ENCODE results near the gene C1S.
A peak's percentile ranks its signal among the peaks of the same experiment; 100 is the strongest.

The C1S gene

DNA sequence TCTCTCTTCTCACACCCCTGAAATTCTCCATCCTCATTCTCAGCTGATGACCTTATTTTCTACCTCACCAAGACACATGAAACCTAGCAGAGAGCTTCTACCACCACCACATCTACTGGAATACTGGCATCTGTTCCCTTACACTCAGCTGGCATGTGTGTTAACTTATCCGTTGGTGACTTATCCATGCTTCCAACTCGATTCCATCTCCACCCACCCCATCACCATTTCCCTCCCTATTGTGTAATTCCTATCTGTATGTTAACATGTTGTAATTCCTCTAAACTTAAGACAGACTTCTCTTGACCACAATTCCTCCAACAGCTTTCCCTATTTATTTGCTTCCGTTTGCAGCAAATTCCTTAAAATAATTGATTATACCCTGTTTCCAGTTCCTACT, 15.4 kb downstream of the C1S start:
- FAIRE-seq (no peak), DNase-seq (ENCODE audit: insufficient read length, low spot score) (no peak)
- no peak for TF ChIP-seq POLR2A (IDR thresholded peaks at IDR 0.05; ENCODE audit: low read depth, low read length)

DNA sequence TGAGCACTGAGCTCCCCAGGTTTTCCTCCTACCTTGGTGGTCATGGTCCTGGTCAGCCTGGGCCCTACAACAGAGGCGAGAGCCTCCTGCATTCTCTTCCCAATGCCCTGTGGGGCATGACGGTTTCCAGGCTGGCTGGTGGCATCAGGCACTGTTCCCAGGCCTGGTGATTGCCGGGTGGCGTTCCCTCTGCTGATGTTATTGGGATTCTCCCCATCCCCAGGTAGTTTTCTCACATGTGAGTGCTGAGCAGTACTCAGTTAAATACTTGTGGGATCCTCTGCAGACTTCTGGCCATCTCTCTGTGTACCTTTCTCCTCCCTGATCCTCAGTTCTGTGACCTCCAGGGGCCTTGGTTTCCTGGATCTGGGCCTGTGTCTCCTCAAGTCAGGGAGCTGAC, 16.0 kb downstream of the C1S start:
- FAIRE-seq (no peak), DNase-seq (ENCODE audit: insufficient read length, low spot score) (no peak)
- TF ChIP-seq POLR2A (IDR thresholded peaks at IDR 0.05; ENCODE audit: low read depth, low read length), result no peak

DNA sequence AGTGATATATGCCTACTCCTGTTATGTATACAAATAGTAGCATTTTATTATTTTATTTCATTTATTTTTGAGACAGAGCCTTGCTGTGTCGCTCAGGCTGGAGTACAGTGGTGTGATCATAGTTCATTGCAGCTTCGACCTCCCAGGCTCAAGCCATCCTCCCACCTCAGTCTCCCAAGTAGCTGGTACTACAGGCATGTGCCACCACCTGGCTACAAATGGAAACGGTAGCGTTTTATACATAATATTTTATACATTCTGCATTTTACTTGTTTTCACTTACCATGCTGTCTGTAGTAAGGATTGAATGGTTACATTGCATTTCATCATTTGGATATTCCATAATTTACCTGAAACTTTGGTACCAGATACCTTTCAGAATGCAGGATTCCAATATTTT, 17.6 kb downstream of the C1S start:
- FAIRE-seq (no peak), DNase-seq (ENCODE audit: insufficient read length, low spot score) (no peak)
- no peak for TF ChIP-seq POLR2A (IDR thresholded peaks at IDR 0.05; ENCODE audit: low read depth, low read length)

DNA sequence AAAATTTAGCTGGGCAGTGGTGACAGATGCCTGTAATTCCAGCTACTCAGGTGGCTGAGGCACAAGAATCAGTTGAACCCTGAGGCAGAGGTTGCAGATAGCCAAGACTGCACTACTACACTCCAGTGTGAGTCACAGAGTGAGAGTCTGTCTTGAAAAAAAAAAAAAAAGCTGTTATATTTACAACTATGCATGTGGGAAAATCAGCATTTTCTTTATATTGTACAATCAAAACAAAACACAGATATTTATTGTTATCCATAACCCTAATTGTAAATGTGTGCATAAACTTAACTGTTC, 19.3 kb downstream of the C1S start:
- no peak for TF ChIP-seq POLR2A (IDR thresholded peaks at IDR 0.05; ENCODE audit: low read depth, low read length)
- no peak for DNase-seq (ENCODE audit: insufficient read length, low spot score)
- no peak for FAIRE-seq

DNA sequence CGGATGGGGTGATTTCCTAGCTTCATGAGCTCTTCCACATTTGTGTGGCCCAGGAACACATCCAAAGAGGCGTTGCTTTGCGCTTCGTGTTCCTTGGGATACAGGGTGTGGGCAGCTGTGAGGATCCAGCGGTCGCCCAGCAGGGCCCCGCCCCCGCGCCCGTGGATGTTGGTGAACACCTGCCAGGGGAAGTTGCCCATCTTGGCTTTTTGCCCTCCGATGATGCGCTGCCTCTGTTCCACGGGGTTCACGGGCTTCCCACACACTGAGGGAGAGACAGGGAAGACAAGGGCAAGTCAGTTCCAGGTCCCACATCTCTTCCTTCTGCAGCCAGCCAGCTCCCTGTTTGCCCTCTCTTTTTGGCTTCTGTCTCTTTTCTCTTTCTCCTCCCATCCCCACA, 20.5 kb downstream of the C1S start:
- no peak for DNase-seq (ENCODE audit: insufficient read length, low spot score)
- TF ChIP-seq POLR2A (IDR thresholded peaks at IDR 0.05; ENCODE audit: low read depth, low read length), result no peak
- FAIRE-seq, result no peak

DNA sequence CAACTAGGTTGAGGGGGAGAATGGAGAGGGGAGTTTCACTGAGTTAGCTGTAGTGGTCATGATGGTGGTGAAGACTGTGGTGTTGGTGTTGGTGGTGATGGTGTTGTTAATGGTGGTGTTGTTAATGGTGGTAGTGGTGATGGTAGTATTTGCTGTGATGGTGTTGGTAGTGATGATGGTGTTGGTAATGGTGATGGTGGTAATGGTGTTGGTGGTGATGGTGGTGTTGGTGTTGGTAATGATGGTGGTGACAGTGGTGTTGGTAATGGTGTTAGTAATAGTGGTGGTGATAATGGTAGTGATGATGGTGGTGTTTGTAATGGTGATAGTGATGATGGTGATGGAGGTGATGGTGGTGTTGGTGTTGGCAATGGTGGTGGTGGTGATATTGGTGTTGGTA, 22.6 kb downstream of the C1S start:
- no peak for TF ChIP-seq POLR2A (IDR thresholded peaks at IDR 0.05; ENCODE audit: low read depth, low read length)
- FAIRE-seq, result no peak
- no peak for DNase-seq (ENCODE audit: insufficient read length, low spot score)

DNA sequence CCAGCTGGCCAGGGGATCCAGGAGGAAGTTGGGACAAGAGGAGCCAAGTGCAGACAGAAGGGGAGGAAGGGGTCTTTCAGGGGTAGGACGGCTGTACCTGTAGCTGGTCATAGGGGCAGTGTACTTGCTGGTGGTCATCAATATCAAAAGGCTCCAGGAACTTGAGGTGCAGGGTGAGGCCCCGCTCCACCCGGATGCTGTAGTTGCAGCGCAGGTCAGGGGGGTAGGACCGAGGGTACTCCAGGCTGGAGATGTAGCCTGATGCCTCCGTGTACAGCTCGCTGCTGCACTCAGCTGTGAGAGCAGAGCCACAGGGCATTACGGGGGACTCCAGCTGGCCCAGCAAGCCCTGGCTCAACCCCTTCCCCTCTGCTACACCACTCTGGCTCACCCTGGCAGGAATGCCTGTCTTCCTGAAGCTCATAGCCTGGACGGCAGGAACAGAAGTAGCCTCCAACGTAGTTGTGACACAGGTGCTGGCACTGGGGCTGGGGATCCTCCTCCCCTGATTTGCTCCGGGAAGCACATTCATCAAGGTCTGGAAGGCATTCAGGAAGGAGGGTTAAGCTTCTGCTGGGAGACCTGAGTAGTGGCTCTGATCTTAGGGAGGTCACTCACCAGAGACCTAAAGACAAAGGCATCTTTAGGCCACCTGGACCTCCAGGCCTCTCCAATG, 28.8 kb downstream of the C1S start:
- TF ChIP-seq POLR2A (IDR thresholded peaks at IDR 0.05; ENCODE audit: low read depth, low read length), result no peak
- FAIRE-seq, result no peak
- no peak for DNase-seq (ENCODE audit: insufficient read length, low spot score)

DNA sequence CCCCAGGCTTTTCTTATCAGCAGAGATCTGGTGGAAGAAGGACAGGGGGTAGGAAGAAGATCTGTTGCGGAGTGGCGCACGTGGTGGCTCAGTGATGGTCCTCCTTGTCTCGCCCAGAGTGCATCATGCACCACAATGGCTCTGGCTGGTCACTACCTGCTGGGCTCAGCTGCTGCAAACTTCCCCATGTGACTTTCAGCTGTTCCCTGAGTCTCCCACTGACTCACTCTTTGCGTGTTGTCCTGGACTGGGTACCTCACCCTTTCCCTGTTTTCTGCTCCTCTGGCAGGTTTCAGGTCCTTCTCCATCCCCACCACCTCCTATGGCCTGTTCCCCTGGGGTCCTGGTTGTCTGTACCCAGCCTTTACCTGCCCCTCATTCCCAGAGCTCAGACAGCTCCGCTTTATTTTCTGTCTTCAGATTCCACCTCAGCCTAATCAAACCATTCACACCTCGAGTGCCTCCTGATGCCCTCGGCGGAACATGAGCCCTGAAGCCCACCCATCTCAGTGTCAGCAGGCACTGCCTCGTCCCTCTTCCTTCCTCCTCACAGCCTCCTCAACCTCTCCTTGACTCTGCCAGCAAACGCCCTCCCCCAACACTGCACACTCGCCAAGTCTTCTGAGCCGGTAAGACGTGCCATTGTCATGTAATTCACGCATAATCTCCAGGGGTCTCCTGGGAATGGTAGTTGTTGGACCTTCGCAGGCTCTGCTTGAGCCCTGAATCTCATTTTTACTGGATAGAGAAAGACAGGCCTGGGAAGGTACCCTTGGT, 29.9 kb downstream of the C1S start:
- DNase-seq (ENCODE audit: insufficient read length, low spot score) (peak; percentile 35), FAIRE-seq (no peak)

DNA sequence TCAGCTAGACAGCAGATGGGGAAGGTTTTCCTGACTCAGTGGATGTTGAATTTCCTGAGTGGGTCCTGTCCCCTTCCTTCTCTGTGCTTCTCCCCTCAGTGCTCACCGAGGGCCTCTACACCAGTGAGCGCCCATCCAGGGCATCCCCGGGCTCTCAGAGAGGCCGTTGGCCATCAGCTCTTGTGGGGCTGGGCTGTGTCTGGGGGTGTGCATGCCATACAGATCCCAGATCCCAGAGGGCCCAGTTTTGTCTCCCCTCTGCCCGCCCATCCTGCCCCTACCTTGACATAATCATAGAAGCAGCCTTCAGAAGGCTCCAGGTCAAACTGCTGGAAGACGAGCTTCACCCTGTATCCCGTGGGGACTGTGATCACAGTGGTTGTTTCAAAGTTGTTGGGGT, 30.7 kb downstream of the C1S start:
- DNase-seq (ENCODE audit: insufficient read length, low spot score), result no peak
- TF ChIP-seq POLR2A (IDR thresholded peaks at IDR 0.05; ENCODE audit: low read depth, low read length), result no peak
- no peak for FAIRE-seq

More for the DNA sequence above, 29.9 kb downstream of the C1S start:
- no peak for TF ChIP-seq POLR2A (IDR thresholded peaks at IDR 0.05; ENCODE audit: low read depth, low read length)

DNA sequence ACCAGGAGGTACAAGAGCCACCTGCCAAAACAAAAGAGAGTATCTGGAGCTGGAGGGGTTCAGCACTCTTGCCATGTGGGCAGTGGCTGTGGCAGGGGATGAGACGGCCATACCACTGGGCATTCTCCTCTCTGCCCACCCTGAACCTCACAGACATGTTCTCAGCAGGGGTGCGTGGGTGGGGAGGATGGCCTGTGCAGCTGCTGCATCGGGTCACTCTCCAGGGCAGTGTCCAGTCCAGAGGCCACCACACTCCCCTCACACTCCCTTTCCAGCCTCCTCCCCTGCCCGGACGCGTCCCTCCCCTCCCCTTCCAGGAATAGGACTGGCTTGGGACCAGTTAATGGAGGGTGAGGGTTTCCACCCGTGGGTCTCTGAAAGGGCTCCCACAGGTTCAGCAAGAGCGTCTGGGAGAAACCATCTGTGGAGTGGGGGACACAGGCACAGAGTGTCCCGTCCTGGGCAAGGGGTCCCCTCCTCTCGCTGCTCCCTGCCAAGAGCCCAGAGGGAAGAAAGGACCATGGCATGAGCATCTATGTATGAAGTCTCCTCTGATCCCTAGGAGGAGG, 31.2 kb downstream of the C1S start:
- DNase-seq (ENCODE audit: insufficient read length, low spot score) (no peak), FAIRE-seq (no peak)
- no peak for TF ChIP-seq POLR2A (IDR thresholded peaks at IDR 0.05; ENCODE audit: low read depth, low read length)

DNA sequence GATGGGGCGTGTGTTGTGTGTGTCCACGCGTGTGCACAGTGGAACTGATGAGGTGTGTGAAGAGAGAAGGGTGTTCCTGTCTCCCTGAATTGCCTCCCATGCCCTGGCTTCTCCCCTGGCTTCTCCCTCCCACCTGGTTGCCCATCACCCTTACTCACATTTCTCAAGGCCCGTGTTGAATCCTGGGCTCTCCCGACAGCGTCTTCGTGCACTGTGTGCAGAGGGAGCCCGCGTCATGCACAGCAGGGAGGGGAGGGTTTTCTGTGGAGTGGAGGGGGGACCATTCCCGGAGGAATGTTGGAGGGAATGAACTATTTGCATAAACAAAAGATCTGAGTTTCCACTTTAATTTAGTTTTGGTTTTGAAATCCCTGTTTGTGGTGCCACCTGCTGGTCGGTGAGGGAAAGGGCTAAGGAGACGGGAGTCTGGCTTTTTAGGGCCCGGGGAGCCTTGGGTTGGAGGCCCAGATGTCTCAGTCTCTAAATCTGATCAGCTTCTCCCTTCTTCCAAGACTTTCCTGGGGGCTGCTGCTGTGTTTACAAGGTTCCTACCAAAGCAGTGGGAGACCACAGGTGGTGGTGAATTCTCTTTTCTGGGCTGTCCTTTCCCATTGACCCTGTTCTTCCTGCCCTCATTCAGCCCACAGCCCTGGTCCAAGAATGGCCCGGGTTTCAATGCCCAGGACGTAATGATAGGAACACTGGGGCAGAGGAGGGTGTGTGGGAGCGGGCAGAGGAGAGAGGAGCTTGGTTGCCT, 31.9 kb downstream of the C1S start, which contains the start of gene C1R:
TSS of gene C1R (minus strand) at position 217 of the 757 bp plus-strand sequence. CDS start at position 160, 57 bp downstream.
- TF ChIP-seq POLR2A (IDR thresholded peaks at IDR 0.05; ENCODE audit: low read depth, low read length), result no peak
- FAIRE-seq (no peak), DNase-seq (ENCODE audit: insufficient read length, low spot score) (peak; percentile 39)

DNA sequence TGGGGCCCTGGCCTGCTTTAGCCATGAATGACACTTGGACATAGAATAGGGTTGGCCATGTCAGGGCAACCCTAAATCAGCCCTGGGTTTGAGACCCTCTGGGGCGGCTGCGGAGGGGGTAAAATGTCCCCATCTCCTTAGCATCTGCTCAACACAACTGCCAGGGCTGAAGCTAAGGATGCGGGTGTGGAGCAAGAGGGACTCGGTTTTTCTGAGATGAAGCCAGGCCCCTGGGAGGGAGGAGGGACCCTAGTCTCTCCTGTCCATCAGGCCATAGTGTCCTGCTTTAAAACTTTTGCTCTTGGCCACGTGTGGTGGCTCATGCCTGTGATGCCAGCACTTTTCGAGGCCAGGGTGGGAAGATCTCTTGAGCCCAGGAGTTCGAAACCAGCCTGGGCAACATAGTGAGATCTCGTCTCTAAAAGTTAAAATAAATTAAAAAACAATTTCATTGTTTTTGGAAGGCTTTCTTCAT, 32.5 kb downstream of the C1S start:
- no peak for TF ChIP-seq POLR2A (IDR thresholded peaks at IDR 0.05; ENCODE audit: low read depth, low read length)
- DNase-seq (ENCODE audit: insufficient read length, low spot score), result no peak
- no peak for FAIRE-seq

DNA sequence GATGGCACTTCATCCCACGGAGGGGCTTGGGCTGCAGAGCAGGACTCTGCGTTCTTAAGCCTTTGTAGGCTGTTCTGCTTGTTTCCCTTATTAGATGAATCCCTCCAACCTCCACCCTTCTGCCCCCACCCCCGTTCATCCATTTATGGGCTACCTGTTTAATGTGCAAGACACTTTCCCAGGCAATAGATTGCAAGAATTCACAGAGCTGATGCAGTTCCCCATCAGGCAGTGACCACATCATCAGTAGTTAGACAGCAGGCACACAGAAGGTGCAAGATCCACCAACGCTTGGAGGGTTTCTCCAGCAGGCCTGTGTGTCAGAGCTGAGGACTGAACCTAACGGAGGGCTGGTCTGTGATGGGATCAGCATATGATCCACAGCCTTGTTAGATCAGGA, 33.0 kb downstream of the C1S start:
- TF ChIP-seq POLR2A (IDR thresholded peaks at IDR 0.05; ENCODE audit: low read depth, low read length), result no peak
- FAIRE-seq, result no peak
- no peak for DNase-seq (ENCODE audit: insufficient read length, low spot score)

DNA sequence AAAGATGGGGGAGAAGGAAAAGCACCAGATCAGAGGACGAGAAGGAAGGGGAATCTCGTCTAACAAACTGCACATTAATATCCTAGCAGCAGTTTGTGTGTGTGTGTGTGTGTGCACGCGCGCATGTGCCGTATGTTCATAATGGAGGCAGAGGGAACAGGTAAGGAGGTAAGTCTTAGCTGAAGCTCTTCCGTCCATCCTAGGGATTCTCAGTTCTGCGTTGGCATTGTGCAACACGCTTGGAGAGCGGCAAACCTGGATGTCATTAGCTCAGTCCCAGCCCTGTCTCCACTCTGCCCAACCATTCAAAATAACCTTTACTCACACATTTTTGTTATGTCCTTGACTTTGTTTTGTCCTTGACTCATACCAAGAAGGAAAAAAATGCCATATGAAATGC, 33.4 kb downstream of the C1S start:
- FAIRE-seq (no peak), DNase-seq (ENCODE audit: insufficient read length, low spot score) (no peak)
- TF ChIP-seq POLR2A (IDR thresholded peaks at IDR 0.05; ENCODE audit: low read depth, low read length), result no peak

All from H54 (cell line).